HepG2 (cell line): ENCODE measurements around the gene QRFPR. TPM values are rescaled to one million over a fixed set of nuclear protein-coding genes. Genes with fewer than 3 reads are reported as not detected.

Experiments
- ATAC-seq: fragments of 200-7000 bp; cut with Tn5 transposase; 3 replicates; pipeline ENCODE4 v1.9.1; 2020; ENCODE audit warnings: mild to moderate bottlenecking, moderate library complexity
- BruUV-seq: library from RNA; stranded (reverse); fragments of 400-500 nt; replicated peaks from 2 replicates; lab custom pipeline; 2021; lab: Mats Ljungman, UMichigan
- CTCF ChIA-PET: fragments of 300-600 bp; formaldehyde crosslinking; extraction: SDS; loops from one replicate; lab custom pipeline; 2021; ENCODE audit warnings: low total read pairs, inconsistent platforms, low intra/inter-chr PET ratio; lab: Yijun Ruan, JAX
- POLR2A ChIA-PET: fragments of 350-600 bp; sonication (Branson Sonifier 250); formaldehyde crosslinking; loops from one replicate; lab custom pipeline; 2020; ENCODE audit warnings: antibody characterized with exemption, inconsistent platforms; lab: Yijun Ruan, JAX
- DNase-seq: peaks from one replicate; pipeline ENCODE4 v3.0.0-alpha.2; 2015; ENCODE audit warnings: low spot score
- FAIRE-seq: peaks from 3 replicates; lab custom pipeline; 2011; peaks lifted over from hg19 to GRCh38; lab: Jason Lieb, UNC
- H2AFZ ChIP-seq: one replicate; pipeline ENCODE4 v1.6.1; 2011; ENCODE audit warnings: low read length, inconsistent platforms
- H3K27ac ChIP-seq: fragments of 300-600 bp; 3 replicates; pipeline ENCODE4 v1.8.0; 2011; ENCODE audit warnings: mixed run types, mild to moderate bottlenecking, mixed read lengths, low read length, inconsistent platforms; ENCODE audit not compliant: insufficient read depth; ENCODE audit errors: extremely low read length
- H3K27me3 ChIP-seq, 2 experiments: fragments of 200-600 bp in 1 of 2; 2 replicates in 1 of 2; 3 replicates in 1 of 2; pipeline versions ENCODE4 v1.6.0 to v1.8.0; 2011; ENCODE audit warnings: low read length in 2 of 2, mild to moderate bottlenecking in 2 of 2, moderate library complexity in 2 of 2, inconsistent platforms in 1 of 2; ENCODE audit not compliant: insufficient read depth in 2 of 2, control insufficient read depth in 1 of 2
- H3K36me3 ChIP-seq, 2 experiments: fragments of 200-600 bp in 1 of 2; replicated peaks in 1 of 2; 2 replicates in 1 of 2; 3 replicates in 1 of 2; pipeline versions ENCODE4 v1.5.1 to v1.8.0; 2011; ENCODE audit warnings: low read length in 2 of 2, inconsistent platforms in 1 of 2; ENCODE audit not compliant: insufficient read depth in 2 of 2, control insufficient read depth in 1 of 2
- H3K4me1 ChIP-seq: 2 replicates; pipeline ENCODE4 v1.5.1; 2012; ENCODE audit warnings: low read length, inconsistent platforms; ENCODE audit not compliant: insufficient read depth
- H3K4me2 ChIP-seq: 2 replicates; pipeline ENCODE4 v1.6.0; 2011; ENCODE audit warnings: low read depth, low read length, inconsistent platforms
- H3K4me3 ChIP-seq, 3 experiments: fragments of 200-600 bp in 1 of 3; sonication (generic), shearing (Covaris generic) in 1 of 3; replicated peaks in 1 of 3; 2 replicates each; pipeline ENCODE4 v1.5.1; 2011 to 2016; ENCODE audit warnings: low read length in 3 of 3, inconsistent platforms in 2 of 3, low read depth in 2 of 3, mild to moderate bottlenecking in 2 of 3, control low read depth in 1 of 3, mixed read lengths in 1 of 3; ENCODE audit not compliant: insufficient read depth in 1 of 3
- H3K79me2 ChIP-seq: one replicate; pipeline ENCODE4 v1.6.1; 2011; ENCODE audit warnings: low read length, inconsistent platforms; ENCODE audit not compliant: insufficient read depth
- H3K9ac ChIP-seq: 2 replicates; pipeline ENCODE4 v1.6.0; 2011; ENCODE audit warnings: mild to moderate bottlenecking, low read depth, low read length, inconsistent platforms; ENCODE audit not compliant: insufficient read depth
- H3K9me3 ChIP-seq: 2 replicates; pipeline ENCODE4 v1.5.1; 2012; ENCODE audit warnings: mild to moderate bottlenecking, low read length
- H4K20me1 ChIP-seq: 2 replicates; pipeline ENCODE4 v1.6.0; 2011; ENCODE audit warnings: inconsistent platforms, mild to moderate bottlenecking, low read length, moderate library complexity; ENCODE audit not compliant: insufficient read depth
- ATF5 ChIP-seq: sonication (generic); formaldehyde crosslinking; IDR thresholded peaks from 2 replicates; pipeline ENCODE4 v1.4.0; 2020; ENCODE audit warnings: mild to moderate bottlenecking, low read depth, missing genetic modification reagents
- FOXA1 ChIP-seq, 2 experiments: fragments of 450-650 bp in 1 of 2; sonication (generic) in 1 of 2; formaldehyde crosslinking in 1 of 2; IDR thresholded peaks; 2 replicates each; pipeline versions ENCODE4 v1.4.0 to v1.6.1; 2016 to 2020; ENCODE audit warnings: missing genetic modification reagents in 1 of 2
- GTF2F1 ChIP-seq: fragments of 150-350 bp; IDR thresholded peaks from 2 replicates; pipeline ENCODE4 v1.6.1; 2014; ENCODE audit warnings: low read length
- IRX3 ChIP-seq: sonication (generic); formaldehyde crosslinking; IDR thresholded peaks from 2 replicates; pipeline ENCODE4 v1.8.1; 2023; ENCODE audit warnings: mild to moderate bottlenecking, low read depth, missing genetic modification reagents, borderline replicate concordance
- MED1 ChIP-seq: sonication (generic); formaldehyde crosslinking; IDR thresholded peaks from 2 replicates; pipeline ENCODE4 v1.4.0; 2020; ENCODE audit warnings: missing genetic modification reagents
- PAF1 ChIP-seq: IDR thresholded peaks from 2 replicates; pipeline ENCODE4 v1.6.1; 2016; ENCODE audit warnings: missing genetic modification reagents, missing compliant biosample characterization
- POLR2AphosphoS2 ChIP-seq: IDR thresholded peaks from 2 replicates; pipeline ENCODE4 v1.6.1; 2011; ENCODE audit warnings: low read depth, low read length, improper control_type of control experiment
- PRDM15 ChIP-seq: sonication (generic); formaldehyde crosslinking; IDR thresholded peaks from 2 replicates; pipeline ENCODE4 v1.4.0; 2020; ENCODE audit warnings: missing genetic modification reagents
- SYNCRIP ChIP-seq: fragments of 200-400 bp; formaldehyde crosslinking; IDR thresholded peaks from 2 replicates; pipeline ENCODE4 v1.6.1; 2018; ENCODE audit warnings: mild to moderate bottlenecking, low read depth, low read length; ENCODE audit not compliant: insufficient read depth
- ZFP82 ChIP-seq: sonication (generic); formaldehyde crosslinking; IDR thresholded peaks from 2 replicates; pipeline ENCODE4 v1.5.1; 2020; ENCODE audit warnings: mild to moderate bottlenecking, missing genetic modification reagents, borderline replicate concordance
- ZFP91 ChIP-seq: sonication (generic); formaldehyde crosslinking; IDR thresholded peaks from 2 replicates; pipeline ENCODE4 v1.9.0; 2022; ENCODE audit warnings: missing genetic modification reagents, mild to moderate bottlenecking, borderline replicate concordance
- ZFY ChIP-seq: sonication (generic); formaldehyde crosslinking; IDR thresholded peaks from 2 replicates; pipeline ENCODE4 v1.4.0; 2020; ENCODE audit warnings: missing genetic modification reagents
- ZNF160 ChIP-seq: sonication (generic); formaldehyde crosslinking; IDR thresholded peaks from 2 replicates; pipeline ENCODE4 v1.8.0; 2022; ENCODE audit warnings: mild to moderate bottlenecking, inconsistent platforms, missing genetic modification reagents
- ZNF3 ChIP-seq: IDR thresholded peaks from 2 replicates; pipeline ENCODE4 v1.7.0; 2017; ENCODE audit warnings: inconsistent platforms
- ZNF704 ChIP-seq: sonication (generic); formaldehyde crosslinking; IDR thresholded peaks from 2 replicates; pipeline ENCODE4 v1.8.1; 2023; ENCODE audit warnings: mild to moderate bottlenecking, inconsistent platforms, moderate library complexity, missing genetic modification reagents, borderline replicate concordance
- ZNF784 ChIP-seq: sonication (generic); formaldehyde crosslinking; IDR thresholded peaks from 2 replicates; pipeline ENCODE4 v1.5.1; 2020; ENCODE audit warnings: missing genetic modification reagents, mild to moderate bottlenecking, borderline replicate concordance
- ZSCAN12 ChIP-seq: sonication (generic); formaldehyde crosslinking; IDR thresholded peaks from 2 replicates; pipeline ENCODE4 v1.9.0; 2021; ENCODE audit warnings: mild to moderate bottlenecking, missing genetic modification reagents
- WGBS: methylation state at CpG from one replicate; pipeline ENCODE4 v1.1.6; 2017; ENCODE audit warnings: low lambda C conversion rate; 5-methylcytosine and 5-hydroxymethylcytosine counted together
- in situ Hi-C: cut with HindIII; loops from 2 replicates; pipeline ENCODE4 v1.10.0; 2017; ENCODE audit warnings: low pct_unique_long_range_greater_than_20kb; ENCODE audit not compliant: extremely low pct_ligation_motif_present
- intact Hi-C: fragments of 100-400 bp; cut with micrococcal nuclease; formaldehyde crosslinking; loops from one replicate; pipeline ENCODE4 v1.10.0; 2022; ENCODE audit not compliant: unreplicated experiment
- polyA plus RNA-seq, 8 experiments: library from polyadenylated mRNA; depleted of rRNA in 3 of 8; stranded (reverse) in 7 of 8; unstranded in 1 of 8; fragments of >200 nt; fragmentation: Illumina TruSeq in 4 of 8; extraction: Trizol in 4 of 8; gene quantifications; 2 replicates each; pipeline versions ENCODE4 v1.2.1 to v1.2.3, GENCODE V29; 2011 to 2016; ENCODE audit warnings: low read depth in 4 of 8, missing spikeins in 1 of 8, mixed read lengths in 1 of 8; ENCODE audit not compliant: insufficient read depth in 1 of 8
- total RNA-seq, 5 experiments: library from RNA; depleted of rRNA; stranded (reverse); fragments of >200 nt; fragmentation: Illumina TruSeq; extraction: Trizol; gene quantifications; 2 replicates each; pipeline ENCODE4 v1.2.3, GENCODE V29; 2016; ENCODE audit warnings: low read depth in 1 of 5

QRFPR gene
- total and polyA plus RNA-seq, 2 of the 13 experiments (the other 11 are each of a cell fraction or from before 2014, with no cell fraction given), result not detected

- TF ChIP-seq IRX3, result no peak
- TF ChIP-seq POLR2AphosphoS2, result no peak
- TF ChIP-seq MED1 (CRISPR knock-in tag), result no peak
- no peak for TF ChIP-seq GTF2F1
- TF ChIP-seq ZFP82 (CRISPR knock-in tag), result no peak
- no peak for TF ChIP-seq ZFY (CRISPR knock-in tag)
- no peak for TF ChIP-seq ZSCAN12 (CRISPR knock-in tag)
- TF ChIP-seq SYNCRIP, result no peak
- TF ChIP-seq ZNF704, result no peak
- no peak for TF ChIP-seq ATF5
Measured at GRCh38 chr4:121336706-121337105, 44.1 kb downstream of the QRFPR start (continued).

GRCh38 chr4:121330180-121330665, 50.6 kb downstream of the QRFPR start:
- in situ Hi-C loops (no loop called here), intact Hi-C loops (no loop called here)
- Histone ChIP-seq H2AFZ (no peak overlapping the region), H3K4me1 (no peaks in the 10 kb centered on the region), H3K9me3 (no peaks in the 10 kb centered on the region), H3K4me3 (no peak overlapping the region), H3K27me3 (no peaks in the 10 kb centered on the region), H3K36me3 (no peaks in the 10 kb centered on the region), H3K79me2 (no peaks in the 10 kb centered on the region), H3K4me2 (no peak overlapping the region), H3K27ac (no peak overlapping the region), H3K9ac (no peak overlapping the region), H4K20me1 (no peaks in the 10 kb centered on the region)
- ChIA-PET POLR2A (no interaction called here), CTCF (no interaction called here)
- DNase-seq, result no peak
- no peak for ATAC-seq
- 28% methylated on average over 4 of the region's 4 CpGs for WGBS
- no peak for FAIRE-seq
- BruUV-seq, result no TSS peak
- TF ChIP-seq ZNF3 (CRISPR knock-in tag) (no peak), ZNF784 (CRISPR knock-in tag) (no peak), ZNF160 (no peak), ZFP91 (CRISPR knock-in tag) (no peak), FOXA1 (IDR thresholded peaks at IDR 0.05) (no peak), FOXA1 (CRISPR knock-in tag; IDR thresholded peaks at IDR 0.05) (no peak), PAF1 (CRISPR knock-in tag) (no peak), PRDM15 (CRISPR knock-in tag) (no peak)
